PC-9 (cell line): ENCODE results near the gene AP2A1.

Experiments
- CTCF ChIP-seq: fragments of 200-600 bp; sonication (generic); conservative IDR thresholded peaks from 2 replicates; pipeline ENCODE4 v1.6.1; 2017; ENCODE audit warnings: mixed run types, antibody characterized with exemption, mild to moderate bottlenecking, moderate library complexity
- EZH2 ChIP-seq: fragments of 200-600 bp; sonication (generic); IDR thresholded peaks from 2 replicates; pipeline ENCODE4 v1.8.0; 2017; ENCODE audit warnings: antibody characterized with exemption, low read depth

GRCh38 chr19:49855277-49855675, 88.5 kb downstream of the AP2A1 start:
- TF ChIP-seq CTCF (no peak), EZH2 (no peak)
